ENCODE data around the gene ALDH1A3. TPM values are rescaled to one million over a fixed set of nuclear protein-coding genes. Genes with fewer than 3 reads are reported as not detected.

ALDH1A3 gene
- total and polyA plus RNA-seq, 2 donors (not counting 1 experiment from before 2014, with no cell fraction given), result not detected

GRCh38 chr15:100932676-100933348 is 53.2 kb downstream of the ALDH1A3 start:
- no peaks in the 10 kb centered on the region for H3K27me3 ChIP-seq (replicated peaks in 1 of 4; ENCODE audit: control extremely low read depth in 1 of 4, control insufficient read depth in 3 of 4, insufficient read depth in 4 of 4, low read length in 3 of 4)
- peaks cover 0 to 12% of the 10 kb centered on the region in 2 experiments for H3K36me3 ChIP-seq (replicated peaks in 1 of 2; ENCODE audit: control extremely low read depth in 1 of 2, control insufficient read depth in 1 of 2, extremely low read depth in 1 of 2, insufficient read depth in 2 of 2, low read length in 1 of 2)
- no peak overlapping the region for H3K27ac ChIP-seq (ENCODE audit: low read length in 2 of 2)
- ATAC-seq (ENCODE audit: low read depth) (no peak), DNase-seq (no peak)
- intact Hi-C loops (cut with micrococcal nuclease), result no loop called here
- peaks cover 49 to 60% of the 10 kb centered on the region in 2 donors for H3K4me1 ChIP-seq (ENCODE audit: control insufficient read depth in 2 of 2, insufficient read depth in 2 of 2, low read length in 2 of 2)
- H3K4me1 Mint-ChIP-seq, result peaks cover 66% of the 10 kb centered on the region
- ChIA-PET POLR2A (no interaction called here), CTCF (interaction anchor here (1.1 to 1.7 kb wide), 2 partner anchors 14 to 16 kb away, joined by 3 to 5 read pairs; partner anchors contain the start of gene LRRK1)
- peak overlapping the region in 1 of 5 experiments; percentile 11 for H3K4me3 ChIP-seq (ENCODE audit: control extremely low read depth in 1 of 5, extremely low read depth in 1 of 5, insufficient read depth in 1 of 5, low read depth in 2 of 5, low read length in 4 of 5)
- H3K4me3 Mint-ChIP-seq, result peak overlapping the region; percentile 41
- H3K27me3 Mint-ChIP-seq, result no peaks in the 10 kb centered on the region
- TF ChIP-seq EZH2 (IDR thresholded peaks at IDR 0.05; ENCODE audit: borderline replicate concordance, insufficient read depth, low read depth, low read length, poor library complexity, severe bottlenecking) (no peak), CTCF (IDR thresholded peaks at IDR 0.05) (no peak)
- H3K9me3 Mint-ChIP-seq (ENCODE audit: insufficient read depth), result no peaks in the 10 kb centered on the region
- 49% methylated on average over 5 of the region's 7 CpGs for WGBS (ENCODE audit: insufficient coverage)
- no peak overlapping the region for H3K9ac ChIP-seq (ENCODE audit: low read length)
- H3K27ac Mint-ChIP-seq, result peak overlapping the region; percentile 26
- peaks cover 21% of the 10 kb centered on the region for H4K20me1 ChIP-seq (ENCODE audit: control insufficient read depth, insufficient read depth, low read length, poor library complexity, severe bottlenecking)
- H3K9me3 ChIP-seq (ENCODE audit: control extremely low read depth in 1 of 3, control insufficient read depth in 2 of 3, insufficient read depth in 1 of 3, low read length in 2 of 3), result no peaks in the 10 kb centered on the region
- peaks cover 33% of the 10 kb centered on the region for H3K79me2 ChIP-seq (ENCODE audit: control insufficient read depth, insufficient read depth, low read length)
- no peak overlapping the region for H2AFZ ChIP-seq (ENCODE audit: insufficient read depth, low read depth, low read length, poor library complexity, severe bottlenecking)
- H3K4me2 ChIP-seq (replicated peaks; ENCODE audit: low read depth, low read length, poor library complexity, severe bottlenecking), result peak overlapping the region; percentile 40

GRCh38 chr15:100934166-100934565 is 54.5 kb downstream of the ALDH1A3 start:
- Histone ChIP-seq H3K27me3 (replicated peaks in 1 of 4; ENCODE audit: control extremely low read depth in 1 of 4, control insufficient read depth in 3 of 4, insufficient read depth in 4 of 4, low read length in 3 of 4) (no peaks in the 10 kb centered on the region), H3K27ac (ENCODE audit: low read length in 2 of 2) (no peak overlapping the region), H4K20me1 (ENCODE audit: control insufficient read depth, insufficient read depth, low read length, poor library complexity, severe bottlenecking) (peaks cover 21% of the 10 kb centered on the region), H3K9ac (ENCODE audit: low read length) (no peak overlapping the region), H3K79me2 (ENCODE audit: control insufficient read depth, insufficient read depth, low read length) (peaks cover 38% of the 10 kb centered on the region), H3K4me1 (ENCODE audit: control insufficient read depth in 2 of 2, insufficient read depth in 2 of 2, low read length in 2 of 2) (peaks cover 48 to 56% of the 10 kb centered on the region in 2 donors), H2AFZ (ENCODE audit: insufficient read depth, low read depth, low read length, poor library complexity, severe bottlenecking) (no peak overlapping the region), H3K4me3 (ENCODE audit: control extremely low read depth in 1 of 5, extremely low read depth in 1 of 5, insufficient read depth in 1 of 5, low read depth in 2 of 5, low read length in 4 of 5) (no peak overlapping the region), H3K9me3 (ENCODE audit: control extremely low read depth in 1 of 3, control insufficient read depth in 2 of 3, insufficient read depth in 1 of 3, low read length in 2 of 3) (no peaks in the 10 kb centered on the region), H3K4me2 (replicated peaks; ENCODE audit: low read depth, low read length, poor library complexity, severe bottlenecking) (no peak overlapping the region), H3K36me3 (replicated peaks in 1 of 2; ENCODE audit: control extremely low read depth in 1 of 2, control insufficient read depth in 1 of 2, extremely low read depth in 1 of 2, insufficient read depth in 2 of 2, low read length in 1 of 2) (peaks cover 0 to 7% of the 10 kb centered on the region in 2 experiments)
- no peak for TF ChIP-seq CTCF (IDR thresholded peaks at IDR 0.05)
- TF ChIP-seq EZH2 (IDR thresholded peaks at IDR 0.05; ENCODE audit: borderline replicate concordance, insufficient read depth, low read depth, low read length, poor library complexity, severe bottlenecking), result no peak
- Mint-ChIP-seq H3K27me3 (no peaks in the 10 kb centered on the region), H3K9me3 (ENCODE audit: insufficient read depth) (no peaks in the 10 kb centered on the region), H3K4me1 (peaks cover 56% of the 10 kb centered on the region), H3K4me3 (no peak overlapping the region), H3K27ac (no peak overlapping the region)
- ChIA-PET CTCF (interaction anchor here (0.7 to 1.7 kb wide), 4 partner anchors 10 to 71 kb away, joined by 3 to 5 read pairs (median 4); partner anchors contain the start of gene LRRK1), POLR2A (interaction anchor here (0.6 kb wide), 1 partner anchor 36 kb away, joined by 6 read pairs; no protein-coding TSS in a partner anchor)
- DNase-seq (no peak), ATAC-seq (ENCODE audit: low read depth) (peak; percentile 8)
- intact Hi-C loops (cut with micrococcal nuclease), result loop anchor here (2.0 kb wide), 1 partner anchor 15 kb away; the partner anchor contains the start of gene LRRK1

All from B cell (primary cell).